A549 (cell line): ENCODE results near the gene SEPSECS. TPM values are rescaled to one million over a fixed set of nuclear protein-coding genes. Genes with fewer than 3 reads are reported as not detected.

Experiments used
- ATAC-seq, 2 experiments: fragments of 200-7000 bp in 1 of 2; fragments of >200 bp in 1 of 2; cut with Nextera tagmentation in 1 of 2; cut with Tn5 transposase in 1 of 2; 3 replicates each; pipeline versions ENCODE4 v1.8.0 to v1.9.1; 2018 to 2020; ENCODE audit warnings: mild to moderate bottlenecking in 1 of 2, moderate library complexity in 1 of 2
- CTCF ChIA-PET: fragments of 300-600 bp; sonication (Branson Sonifier 250); formaldehyde crosslinking; extraction: SDS; loops from one replicate; lab custom pipeline; 2021; ENCODE audit warnings: antibody characterized with exemption, inconsistent platforms; lab: Yijun Ruan, JAX
- POLR2A ChIA-PET: fragments of 350-600 bp; formaldehyde crosslinking; extraction: SDS; loops from one replicate; lab custom pipeline; 2021; ENCODE audit warnings: antibody characterized with exemption, inconsistent platforms; lab: Yijun Ruan, JAX
- DNase-seq, 2 experiments: peaks; one replicate each; pipeline versions ENCODE4 v3.0.0 to v3.0.0-alpha.2; 2011 to 2016; ENCODE audit warnings: low read depth in 1 of 2, low spot score in 1 of 2
- FAIRE-seq: peaks from 2 replicates; lab custom pipeline; 2011; peaks lifted over from hg19 to GRCh38; lab: Jason Lieb, UNC
- H3K27ac ChIP-seq, 2 experiments: fragments of >200 bp; sonication (Bioruptor Twin); formaldehyde crosslinking; 3 replicates each; pipeline ENCODE4 v1.5.1; 2016 to 2017
- H3K4me1 ChIP-seq: fragments of >200 bp; sonication (Bioruptor Twin); formaldehyde crosslinking; 3 replicates; pipeline ENCODE4 v1.6.1; 2016
- H3K4me2 ChIP-seq: fragments of >200 bp; sonication (Bioruptor Twin); formaldehyde crosslinking; 3 replicates; pipeline ENCODE4 v1.6.1; 2016
- H3K4me3 ChIP-seq: fragments of >200 bp; sonication (Bioruptor Twin); formaldehyde crosslinking; 3 replicates; pipeline ENCODE4 v1.5.1; 2016
- H3K9me3 ChIP-seq: fragments of >200 bp; sonication (Bioruptor Twin); formaldehyde crosslinking; 3 replicates; pipeline ENCODE4 v1.6.1; 2016
- CBX2 ChIP-seq: fragments of 200-600 bp; sonication (generic); IDR thresholded peaks from 2 replicates; pipeline ENCODE4 v1.6.1; 2016; ENCODE audit warnings: low read depth, mild to moderate bottlenecking, borderline replicate concordance
- CHD2 ChIP-seq: fragments of 150-350 bp; IDR thresholded peaks from 2 replicates; pipeline ENCODE4 v1.6.1; 2014; ENCODE audit warnings: low read length; ENCODE audit not compliant: partially characterized antibody
- CHD4 ChIP-seq: fragments of 200-600 bp; sonication (generic); IDR thresholded peaks from 2 replicates; pipeline ENCODE4 v1.6.1; 2016; ENCODE audit warnings: antibody characterized with exemption, mild to moderate bottlenecking, borderline replicate concordance
- EHF ChIP-seq: fragments of 250-450 bp; sonication (Bioruptor Pico); IDR thresholded peaks from 2 replicates; pipeline ENCODE4 v1.5.0; 2020; ENCODE audit warnings: mild to moderate bottlenecking
- FOSB ChIP-seq: fragments of 250-450 bp; sonication (Bioruptor Pico); IDR thresholded peaks from 2 replicates; pipeline ENCODE4 v1.5.0; 2020; ENCODE audit warnings: mild to moderate bottlenecking, moderate library complexity
- FOSL2 ChIP-seq, 2 experiments: fragments of 450-650 bp in 1 of 2; fragments of >200 bp in 1 of 2; sonication (Bioruptor Twin) in 1 of 2; formaldehyde crosslinking; IDR thresholded peaks; 2 replicates each; pipeline versions ENCODE4 v1.5.0 to v1.6.1; 2016 to 2020; ENCODE audit warnings: mild to moderate bottlenecking in 1 of 2, moderate library complexity in 1 of 2
- FOXS1 ChIP-seq: fragments of 250-450 bp; sonication (Bioruptor Pico); IDR thresholded peaks from 2 replicates; pipeline ENCODE4 v1.5.0; 2020; ENCODE audit warnings: mild to moderate bottlenecking, moderate library complexity
- HDAC2 ChIP-seq: fragments of 200-600 bp; sonication (generic); IDR thresholded peaks from 2 replicates; pipeline ENCODE4 v1.6.1; 2016
- HOXB5 ChIP-seq: fragments of 250-450 bp; sonication (Bioruptor Pico); IDR thresholded peaks from 2 replicates; pipeline ENCODE4 v1.5.0; 2020; ENCODE audit warnings: mild to moderate bottlenecking, moderate library complexity
- KDM5A ChIP-seq: fragments of 200-600 bp; sonication (generic); IDR thresholded peaks from 2 replicates; pipeline ENCODE4 v1.6.1; 2016; ENCODE audit warnings: antibody characterized with exemption, mild to moderate bottlenecking
- MAFK ChIP-seq: fragments of 450-650 bp; IDR thresholded peaks from 2 replicates; pipeline ENCODE4 v1.6.1; 2014; ENCODE audit not compliant: partially characterized antibody
- MYC ChIP-seq: IDR thresholded peaks from 2 replicates; pipeline ENCODE4 v1.6.1; 2012; ENCODE audit warnings: mild to moderate bottlenecking, inconsistent platforms, low read length, improper control_type of control experiment, borderline replicate concordance
- POLR2AphosphoS2 ChIP-seq: conservative IDR thresholded peaks from 2 replicates; pipeline ENCODE4 v1.6.1; 2012; ENCODE audit warnings: low read length, improper control_type of control experiment, inconsistent platforms
- RAD21 ChIP-seq, 2 experiments: fragments of >200 bp in 1 of 2; sonication (Bioruptor Twin) in 1 of 2; formaldehyde crosslinking in 1 of 2; IDR thresholded peaks in 1 of 2; conservative IDR thresholded peaks in 1 of 2; 2 replicates in 1 of 2; 3 replicates in 1 of 2; pipeline ENCODE4 v1.6.1; 2012 to 2018; ENCODE audit warnings: inconsistent platforms in 1 of 2
- RCOR1 ChIP-seq: fragments of 150-350 bp; IDR thresholded peaks from 2 replicates; pipeline ENCODE4 v1.6.1; 2014; ENCODE audit warnings: antibody characterized with exemption, low read length, low read depth
- SMC3 ChIP-seq: fragments of >200 bp; sonication (Bioruptor Twin); formaldehyde crosslinking; IDR thresholded peaks from 3 replicates; pipeline ENCODE4 v1.6.1; 2018; ENCODE audit warnings: inconsistent platforms
- TFCP2L1 ChIP-seq: fragments of 250-450 bp; sonication (Bioruptor Pico); IDR thresholded peaks from 2 replicates; pipeline ENCODE4 v1.5.0; 2021; ENCODE audit warnings: mild to moderate bottlenecking
- ZFP36 ChIP-seq: fragments of 450-650 bp; IDR thresholded peaks from 2 replicates; pipeline ENCODE4 v1.6.1; 2014; ENCODE audit warnings: borderline replicate concordance; ENCODE audit not compliant: partially characterized antibody
- ZNF302 ChIP-seq: fragments of 250-450 bp; sonication (Bioruptor Pico); IDR thresholded peaks from 2 replicates; pipeline ENCODE4 v1.9.0; 2021; ENCODE audit warnings: inconsistent platforms, mild to moderate bottlenecking, moderate library complexity
- WGBS: methylation state at CpG from one replicate; pipeline ENCODE4 v1.1.6; 2017; ENCODE audit errors: missing lambda C conversion rate; 5-methylcytosine and 5-hydroxymethylcytosine counted together
- polyA plus RNA-seq, 4 experiments: library from polyadenylated mRNA; depleted of rRNA in 3 of 4; stranded (reverse); fragments of >200 nt; fragmentation: RNase III in 1 of 4; extraction: RNeasy Plus Mini Kit Qiagen cat#74134 plus additional on column Dnase treatment in 1 of 4; gene quantifications; 2 replicates in 3 of 4; 3 replicates in 1 of 4; pipeline ENCODE4 v1.2.3, GENCODE V29; 2011 to 2017
- TF ChIP-seq, protein P1 (sequence below): IDR thresholded peaks from 2 replicates; pipeline ENCODE4 v1.6.1; 2012; ENCODE audit warnings: low read depth, borderline replicate concordance
- TF ChIP-seq, protein P2 (sequence below): fragments of >200 bp; sonication (Bioruptor Twin); formaldehyde crosslinking; IDR thresholded peaks from 3 replicates; pipeline ENCODE4 v1.5.1; 2016
- TF ChIP-seq, protein P3 (sequence below): fragments of 250-450 bp; sonication (Bioruptor Pico); IDR thresholded peaks from 2 replicates; pipeline ENCODE4 v1.5.0; 2020; ENCODE audit warnings: low read depth, mild to moderate bottlenecking, moderate library complexity
- TF ChIP-seq, protein P4 (sequence below): fragments of 150-350 bp; IDR thresholded peaks from 2 replicates; pipeline ENCODE4 v1.6.1; 2014; ENCODE audit warnings: low read depth, mild to moderate bottlenecking, low read length

Gene SEPSECS
- polyA plus RNA-seq, 2 of the 4 experiments (the other 2 are of a cell fraction) = 2.9 to 9.7 TPM

DNA sequence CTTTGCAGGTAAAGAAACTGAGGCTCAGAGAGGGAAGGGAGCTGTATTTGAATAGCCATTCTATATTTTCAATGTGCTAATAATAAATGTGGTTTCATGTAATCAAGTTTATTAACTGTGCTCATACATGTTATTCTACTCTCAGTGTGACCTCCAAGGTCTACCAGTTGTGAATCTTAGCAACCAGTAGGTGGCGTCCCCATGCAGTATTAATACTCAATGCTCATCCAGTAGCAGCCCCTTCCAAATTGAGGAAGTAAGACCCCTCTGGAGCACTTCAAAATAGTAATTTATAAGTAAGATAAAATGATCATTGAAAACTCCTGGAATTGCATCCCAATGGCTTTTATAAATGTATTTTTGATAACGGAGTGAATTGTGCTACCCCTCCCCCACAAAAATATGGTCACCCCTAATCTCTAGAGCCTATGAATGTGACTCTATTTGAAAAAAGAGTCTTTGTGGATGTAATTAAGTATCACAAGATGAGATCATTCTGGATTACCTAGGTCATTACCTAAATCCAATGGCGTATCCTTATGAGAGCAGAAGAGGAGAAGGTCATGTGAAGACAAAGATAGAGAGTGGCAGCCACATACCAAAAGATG lies 20.4 kb upstream of the SEPSECS start:
- POLR2A ChIA-PET = no interaction called here
- DNase-seq = peak in 1 of 2 experiments; percentile 45
- CTCF ChIA-PET = interaction anchor here (0.7 kb wide), 1 partner anchor 185 kb away, joined by 6 read pairs; no protein-coding TSS in a partner anchor
- Histone ChIP-seq H3K27ac (no peak overlapping the region), H3K4me2 (no peak overlapping the region), H3K4me3 (no peak overlapping the region), H3K9me3 (no peaks in the 10 kb centered on the region), H3K4me1 (no peaks in the 10 kb centered on the region)
- peak; percentile 36 to 47; a peak in 3 of 5 replicates for TF ChIP-seq RAD21 (conservative IDR thresholded peaks at IDR 0.05 in 1 of 2, IDR thresholded peaks at IDR 0.05 in 1 of 2)
- TF ChIP-seq FOSB (CRISPR knock-in tag) = no peak
- TF ChIP-seq FOSL2 (IDR thresholded peaks at IDR 0.05) = no peak
- no peak for TF ChIP-seq FOSL2 (CRISPR knock-in tag; IDR thresholded peaks at IDR 0.05)
- no peak for TF ChIP-seq EHF
- TF ChIP-seq, protein P1, sequence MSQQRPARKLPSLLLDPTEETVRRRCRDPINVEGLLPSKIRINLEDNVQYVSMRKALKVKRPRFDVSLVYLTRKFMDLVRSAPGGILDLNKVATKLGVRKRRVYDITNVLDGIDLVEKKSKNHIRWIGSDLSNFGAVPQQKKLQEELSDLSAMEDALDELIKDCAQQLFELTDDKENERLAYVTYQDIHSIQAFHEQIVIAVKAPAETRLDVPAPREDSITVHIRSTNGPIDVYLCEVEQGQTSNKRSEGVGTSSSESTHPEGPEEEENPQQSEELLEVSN = no peak
- TF ChIP-seq RCOR1 = no peak
- TF ChIP-seq, protein P2, sequence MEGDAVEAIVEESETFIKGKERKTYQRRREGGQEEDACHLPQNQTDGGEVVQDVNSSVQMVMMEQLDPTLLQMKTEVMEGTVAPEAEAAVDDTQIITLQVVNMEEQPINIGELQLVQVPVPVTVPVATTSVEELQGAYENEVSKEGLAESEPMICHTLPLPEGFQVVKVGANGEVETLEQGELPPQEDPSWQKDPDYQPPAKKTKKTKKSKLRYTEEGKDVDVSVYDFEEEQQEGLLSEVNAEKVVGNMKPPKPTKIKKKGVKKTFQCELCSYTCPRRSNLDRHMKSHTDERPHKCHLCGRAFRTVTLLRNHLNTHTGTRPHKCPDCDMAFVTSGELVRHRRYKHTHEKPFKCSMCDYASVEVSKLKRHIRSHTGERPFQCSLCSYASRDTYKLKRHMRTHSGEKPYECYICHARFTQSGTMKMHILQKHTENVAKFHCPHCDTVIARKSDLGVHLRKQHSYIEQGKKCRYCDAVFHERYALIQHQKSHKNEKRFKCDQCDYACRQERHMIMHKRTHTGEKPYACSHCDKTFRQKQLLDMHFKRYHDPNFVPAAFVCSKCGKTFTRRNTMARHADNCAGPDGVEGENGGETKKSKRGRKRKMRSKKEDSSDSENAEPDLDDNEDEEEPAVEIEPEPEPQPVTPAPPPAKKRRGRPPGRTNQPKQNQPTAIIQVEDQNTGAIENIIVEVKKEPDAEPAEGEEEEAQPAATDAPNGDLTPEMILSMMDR = peak; percentile 46
- no peak for TF ChIP-seq ZFP36
- TF ChIP-seq MYC = no peak
- 0 out of 3 replicates have a peak, but pooled peaks have one; percentile 20 for TF ChIP-seq SMC3
- TF ChIP-seq, protein P3, sequence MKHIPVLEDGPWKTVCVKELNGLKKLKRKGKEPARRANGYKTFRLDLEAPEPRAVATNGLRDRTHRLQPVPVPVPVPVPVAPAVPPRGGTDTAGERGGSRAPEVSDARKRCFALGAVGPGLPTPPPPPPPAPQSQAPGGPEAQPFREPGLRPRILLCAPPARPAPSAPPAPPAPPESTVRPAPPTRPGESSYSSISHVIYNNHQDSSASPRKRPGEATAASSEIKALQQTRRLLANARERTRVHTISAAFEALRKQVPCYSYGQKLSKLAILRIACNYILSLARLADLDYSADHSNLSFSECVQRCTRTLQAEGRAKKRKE (CRISPR knock-in tag) = no peak
- TF ChIP-seq HDAC2 = no peak
- TF ChIP-seq, protein P4, sequence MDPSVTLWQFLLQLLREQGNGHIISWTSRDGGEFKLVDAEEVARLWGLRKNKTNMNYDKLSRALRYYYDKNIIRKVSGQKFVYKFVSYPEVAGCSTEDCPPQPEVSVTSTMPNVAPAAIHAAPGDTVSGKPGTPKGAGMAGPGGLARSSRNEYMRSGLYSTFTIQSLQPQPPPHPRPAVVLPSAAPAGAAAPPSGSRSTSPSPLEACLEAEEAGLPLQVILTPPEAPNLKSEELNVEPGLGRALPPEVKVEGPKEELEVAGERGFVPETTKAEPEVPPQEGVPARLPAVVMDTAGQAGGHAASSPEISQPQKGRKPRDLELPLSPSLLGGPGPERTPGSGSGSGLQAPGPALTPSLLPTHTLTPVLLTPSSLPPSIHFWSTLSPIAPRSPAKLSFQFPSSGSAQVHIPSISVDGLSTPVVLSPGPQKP = no peak
- TF ChIP-seq CHD2 = no peak
- TF ChIP-seq KDM5A = no peak
- no peak for TF ChIP-seq FOXS1
- TF ChIP-seq MAFK = no peak
- no peak for TF ChIP-seq CBX2
- TF ChIP-seq TFCP2L1 (CRISPR knock-in tag) = no peak
- no peak for TF ChIP-seq ZNF302 (CRISPR knock-in tag)
- TF ChIP-seq CHD4 = no peak
- no peak for TF ChIP-seq HOXB5 (CRISPR knock-in tag)
- no peak for TF ChIP-seq POLR2AphosphoS2
- 63% methylated on average over 3 of the region's 3 CpGs for WGBS
- no peak for FAIRE-seq
- peak; percentile 54 to 82; a peak in 4 of 6 replicates for ATAC-seq
